Panc1 (cell line): Measurements from ENCODE around the gene CLEC4G.

ENCODE experiments used
- POLR2AphosphoS5 ChIP-seq: IDR thresholded peaks from 2 replicates; pipeline ENCODE4 v1.6.1; 2012; ENCODE audit warnings: mild to moderate bottlenecking, low read depth, low read length, moderate library complexity
- TF ChIP-seq, protein P1 (sequence below): fragments of 450-650 bp; IDR thresholded peaks from 2 replicates; pipeline ENCODE4 v1.5.1; 2017; ENCODE audit warnings: mild to moderate bottlenecking

DNA sequence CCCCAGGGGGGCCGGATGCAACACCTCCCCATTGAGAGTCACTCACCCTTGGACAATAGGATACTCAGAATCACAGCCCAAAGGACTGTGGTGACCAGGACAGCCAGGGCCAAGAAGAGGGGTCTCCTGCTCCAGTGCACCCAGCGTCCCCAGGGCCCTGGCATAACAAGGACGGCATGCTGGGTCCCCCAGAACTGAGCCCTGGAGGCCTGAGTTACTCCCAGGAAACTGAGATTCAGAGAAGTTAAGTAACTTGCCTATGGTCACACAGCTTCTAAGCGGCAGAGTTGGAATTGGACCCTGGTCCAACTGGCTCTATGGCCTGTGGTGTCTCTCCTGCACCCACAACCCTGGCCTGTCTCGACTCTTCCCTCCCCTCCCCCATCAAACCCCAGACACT lies 295 bp downstream of the CLEC4G start:
- TF ChIP-seq, protein P1, sequence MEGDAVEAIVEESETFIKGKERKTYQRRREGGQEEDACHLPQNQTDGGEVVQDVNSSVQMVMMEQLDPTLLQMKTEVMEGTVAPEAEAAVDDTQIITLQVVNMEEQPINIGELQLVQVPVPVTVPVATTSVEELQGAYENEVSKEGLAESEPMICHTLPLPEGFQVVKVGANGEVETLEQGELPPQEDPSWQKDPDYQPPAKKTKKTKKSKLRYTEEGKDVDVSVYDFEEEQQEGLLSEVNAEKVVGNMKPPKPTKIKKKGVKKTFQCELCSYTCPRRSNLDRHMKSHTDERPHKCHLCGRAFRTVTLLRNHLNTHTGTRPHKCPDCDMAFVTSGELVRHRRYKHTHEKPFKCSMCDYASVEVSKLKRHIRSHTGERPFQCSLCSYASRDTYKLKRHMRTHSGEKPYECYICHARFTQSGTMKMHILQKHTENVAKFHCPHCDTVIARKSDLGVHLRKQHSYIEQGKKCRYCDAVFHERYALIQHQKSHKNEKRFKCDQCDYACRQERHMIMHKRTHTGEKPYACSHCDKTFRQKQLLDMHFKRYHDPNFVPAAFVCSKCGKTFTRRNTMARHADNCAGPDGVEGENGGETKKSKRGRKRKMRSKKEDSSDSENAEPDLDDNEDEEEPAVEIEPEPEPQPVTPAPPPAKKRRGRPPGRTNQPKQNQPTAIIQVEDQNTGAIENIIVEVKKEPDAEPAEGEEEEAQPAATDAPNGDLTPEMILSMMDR: no peak
- TF ChIP-seq POLR2AphosphoS5: no peak
